MM.1S (cell line): ENCODE measurements around the gene APBB2.

ENCODE experiments used
- CTCF ChIP-seq: fragments of 300-600 bp; sonication (generic); IDR thresholded peaks from 2 replicates; pipeline ENCODE4 v1.5.1; 2016; ENCODE audit warnings: antibody characterized with exemption, low read length, mixed read lengths
- EZH2 ChIP-seq: fragments of 300-600 bp; sonication (generic); optimal IDR thresholded peaks from 2 replicates; pipeline ENCODE3; 2017; ENCODE audit warnings: low read depth, mild to moderate bottlenecking, antibody characterized with exemption, low read length, mixed read lengths

DNA sequence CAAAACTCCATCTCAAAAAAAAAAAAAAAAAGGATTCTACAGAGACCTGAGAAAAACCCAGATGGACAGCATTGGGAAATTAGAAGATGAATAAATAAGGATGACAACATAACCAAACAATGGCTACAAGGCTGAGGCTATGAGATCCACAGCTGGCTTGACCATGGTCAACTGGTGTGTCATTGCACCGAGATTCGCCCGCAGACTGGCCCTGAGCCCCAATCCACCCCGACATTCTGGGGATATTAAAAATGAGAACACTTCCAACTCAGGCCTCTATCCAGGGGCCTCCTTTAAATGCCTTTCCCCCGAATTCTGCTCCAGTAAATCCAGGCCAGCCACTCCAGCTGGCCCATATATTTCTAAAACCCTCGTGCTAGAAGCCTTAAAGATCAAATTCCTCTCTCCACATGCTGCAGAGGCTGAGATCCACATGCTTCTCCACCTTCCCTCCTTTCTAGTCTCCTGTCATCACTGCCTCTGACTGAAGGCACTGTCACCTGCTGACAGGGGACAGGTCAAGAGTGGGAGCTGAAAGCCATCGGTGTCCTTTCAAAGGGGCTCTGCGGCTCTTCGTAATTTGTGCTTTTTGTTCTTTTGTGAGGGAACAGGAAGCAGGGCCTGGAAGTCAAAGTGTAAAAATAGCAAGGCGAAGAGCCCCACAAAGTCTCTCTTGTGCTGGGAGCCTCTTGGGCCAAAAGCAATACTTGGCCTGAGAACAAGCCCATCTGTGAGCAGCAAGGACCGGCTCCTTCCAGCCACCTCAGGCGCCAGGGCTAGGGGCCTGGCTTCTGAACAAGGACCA is 260.9 kb downstream of the APBB2 start:
- TF ChIP-seq CTCF, result no peak
- no peak for TF ChIP-seq EZH2
